Lower lobe of right lung (tissue), 2 donors: ENCODE data around the gene FGF18. TPM values are rescaled to one million over a fixed set of nuclear protein-coding genes. Genes with fewer than 3 reads are reported as not detected.
A peak's percentile ranks its signal among the peaks of the same experiment; 100 is the strongest.
"Not testable (repeated sequence)": the region's sequence is repeated elsewhere in the genome, so short reads cannot be mapped to it uniquely, and the experiment has no call there.

ENCODE experiments used
- ATAC-seq, 2 donors: fragments of 200-7000 bp; cut with Tn5 transposase; one replicate each; pipeline ENCODE4 v1.9.1; 2020 to 2022; ENCODE audit warnings: mild to moderate bottlenecking in 2 of 2, moderate library complexity in 2 of 2
- DNase-seq: peaks from one replicate; pipeline ENCODE4 v3.0.0-alpha.2; 2020
- H3K27ac ChIP-seq: fragments of 200-600 bp; one replicate; pipeline ENCODE4 v1.8.0; 2022
- H3K27me3 ChIP-seq: fragments of 200-600 bp; one replicate; pipeline ENCODE4 v1.8.0; 2022; ENCODE audit warnings: low read depth
- H3K36me3 ChIP-seq: fragments of 200-600 bp; one replicate; pipeline ENCODE4 v1.8.0; 2022; ENCODE audit warnings: mild to moderate bottlenecking
- H3K4me1 ChIP-seq: fragments of 200-600 bp; one replicate; pipeline ENCODE4 v1.8.0; 2022
- H3K4me3 ChIP-seq: fragments of 200-600 bp; one replicate; pipeline ENCODE4 v1.8.0; 2022; ENCODE audit warnings: mild to moderate bottlenecking
- H3K9me3 ChIP-seq: fragments of 200-600 bp; one replicate; pipeline ENCODE4 v1.8.0; 2022
- intact Hi-C: fragments of 100-400 bp; cut with DNase I; formaldehyde crosslinking; loops from one replicate; pipeline ENCODE4 v1.11.0; 2022
- long read RNA-seq: library from polyadenylated mRNA; unstranded; transcript quantifications from one replicate; pipeline ENCODE4 v2.0.0, GENCODE V29; 2021
- total RNA-seq: library from RNA; stranded (reverse); fragmentation: NEBNext Ultra II Directional; extraction: Animal tissue kit (Norgen Biotek cat#: 25700); gene quantifications from one replicate; pipeline ENCODE4 v1.2.1, GENCODE V29; 2021
- TF ChIP-seq, protein P1 (sequence below): fragments of 200-600 bp; IDR thresholded peaks from one replicate; pipeline ENCODE4 v1.8.0; 2022; ENCODE audit warnings: antibody characterized with exemption, mild to moderate bottlenecking
- donor health status: DM: no; HTN: yes; CAD: no; lungs with severe emphysema.

The FGF18 gene, protein sequence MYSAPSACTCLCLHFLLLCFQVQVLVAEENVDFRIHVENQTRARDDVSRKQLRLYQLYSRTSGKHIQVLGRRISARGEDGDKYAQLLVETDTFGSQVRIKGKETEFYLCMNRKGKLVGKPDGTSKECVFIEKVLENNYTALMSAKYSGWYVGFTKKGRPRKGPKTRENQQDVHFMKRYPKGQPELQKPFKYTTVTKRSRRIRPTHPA
- 2.0 TPM for total RNA-seq
- long read RNA-seq, transcript FGF18-201 (5 exons, 1,986 nt): major isoform, 14 of 17 reads
- long read RNA-seq, partial matches to known transcripts: 0 of 17 reads
- long read RNA-seq, other reads (novel, unspliced or antisense): 3 of 17 reads

DNA sequence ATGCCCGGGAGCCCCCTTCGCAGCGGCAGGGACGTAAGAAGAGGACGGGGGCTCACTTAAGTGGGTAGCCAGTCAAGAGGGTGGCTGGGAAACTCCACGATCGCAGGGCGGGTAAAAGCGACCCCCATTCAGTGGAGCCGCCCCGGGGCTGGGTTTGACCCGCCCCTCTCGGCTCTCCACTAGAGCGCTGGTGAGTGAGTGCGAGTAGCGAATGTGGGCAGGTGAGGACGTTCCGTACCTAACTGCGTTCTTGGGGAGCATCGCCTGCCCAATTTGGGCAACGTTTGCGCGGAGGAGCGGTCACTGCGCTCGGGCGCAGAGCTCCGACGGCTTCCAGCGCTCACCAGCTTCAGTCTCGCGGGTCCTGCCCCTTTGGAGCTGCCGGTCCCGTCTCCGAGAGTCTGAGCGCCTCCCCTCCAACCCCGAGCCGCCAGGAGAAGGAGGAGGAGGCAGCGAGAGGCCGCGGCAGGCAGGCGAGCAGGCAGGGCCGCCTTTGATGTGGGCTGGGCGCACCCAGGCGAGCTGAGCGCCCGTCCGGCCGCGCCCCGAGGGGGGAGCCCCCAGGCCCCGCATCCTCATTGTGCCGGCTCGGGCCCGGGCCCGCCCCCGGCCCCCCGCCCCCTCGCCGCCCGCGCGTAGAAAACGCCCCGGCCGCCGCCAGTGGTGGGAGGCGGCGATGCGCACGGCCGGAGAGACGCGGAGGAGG lies at the start of gene FGF18:
FGF18 (plus strand) TSS at position 666 of the 706 bp plus-strand sequence. CDS start 553 bp downstream, outside the sequence.
- Histone ChIP-seq H3K27ac (peak within 1 kb of the TSS; percentile 33), H3K4me1 (peaks cover 27% of the 10 kb centered on the region), H3K9me3 (no peaks in the 10 kb centered on the region), H3K27me3 (peaks cover 13% of the 10 kb centered on the region), H3K36me3 (peaks cover 6% of the 10 kb centered on the region), H3K4me3 (peak within 1 kb of the TSS; percentile 50)
- TF ChIP-seq, protein P1, sequence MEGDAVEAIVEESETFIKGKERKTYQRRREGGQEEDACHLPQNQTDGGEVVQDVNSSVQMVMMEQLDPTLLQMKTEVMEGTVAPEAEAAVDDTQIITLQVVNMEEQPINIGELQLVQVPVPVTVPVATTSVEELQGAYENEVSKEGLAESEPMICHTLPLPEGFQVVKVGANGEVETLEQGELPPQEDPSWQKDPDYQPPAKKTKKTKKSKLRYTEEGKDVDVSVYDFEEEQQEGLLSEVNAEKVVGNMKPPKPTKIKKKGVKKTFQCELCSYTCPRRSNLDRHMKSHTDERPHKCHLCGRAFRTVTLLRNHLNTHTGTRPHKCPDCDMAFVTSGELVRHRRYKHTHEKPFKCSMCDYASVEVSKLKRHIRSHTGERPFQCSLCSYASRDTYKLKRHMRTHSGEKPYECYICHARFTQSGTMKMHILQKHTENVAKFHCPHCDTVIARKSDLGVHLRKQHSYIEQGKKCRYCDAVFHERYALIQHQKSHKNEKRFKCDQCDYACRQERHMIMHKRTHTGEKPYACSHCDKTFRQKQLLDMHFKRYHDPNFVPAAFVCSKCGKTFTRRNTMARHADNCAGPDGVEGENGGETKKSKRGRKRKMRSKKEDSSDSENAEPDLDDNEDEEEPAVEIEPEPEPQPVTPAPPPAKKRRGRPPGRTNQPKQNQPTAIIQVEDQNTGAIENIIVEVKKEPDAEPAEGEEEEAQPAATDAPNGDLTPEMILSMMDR: peak; percentile 26
- ATAC-seq: peak; percentile 63 to 70
- intact Hi-C loops: loop anchor here (10.0 kb wide), 1 partner anchor 486 kb away; no protein-coding TSS in a partner anchor
- DNase-seq: peak; percentile 59

DNA sequence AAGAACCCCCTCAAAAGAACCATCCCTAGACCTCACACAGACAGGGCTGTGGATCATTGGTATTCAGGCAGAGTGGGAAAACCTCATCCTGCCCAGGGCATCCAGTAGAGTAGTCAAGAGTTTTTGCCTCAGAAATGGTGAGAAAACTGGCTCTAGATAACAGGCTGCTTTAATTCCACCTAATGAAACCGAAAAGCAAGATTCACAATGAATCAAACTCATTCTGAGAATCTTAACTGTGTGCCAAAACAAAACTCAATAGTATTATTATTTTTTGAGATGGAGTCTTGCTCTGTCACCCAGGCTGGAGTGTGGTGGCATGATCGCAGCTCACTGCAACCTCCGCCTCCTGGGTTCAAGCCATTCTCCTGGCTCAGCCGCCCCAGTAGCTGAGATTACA lies 49.5 kb upstream of the FGF18 start:
- Histone ChIP-seq H3K27me3 (peaks cover 5% of the 10 kb centered on the region), H3K36me3 (no peaks in the 10 kb centered on the region), H3K4me1 (no peaks in the 10 kb centered on the region), H3K4me3 (no peak overlapping the region), H3K9me3 (no peaks in the 10 kb centered on the region), H3K27ac (no peak overlapping the region)
- ATAC-seq (no peak), DNase-seq (no peak)
- intact Hi-C loops: no loop called here
- TF ChIP-seq, protein P1: no peak

DNA sequence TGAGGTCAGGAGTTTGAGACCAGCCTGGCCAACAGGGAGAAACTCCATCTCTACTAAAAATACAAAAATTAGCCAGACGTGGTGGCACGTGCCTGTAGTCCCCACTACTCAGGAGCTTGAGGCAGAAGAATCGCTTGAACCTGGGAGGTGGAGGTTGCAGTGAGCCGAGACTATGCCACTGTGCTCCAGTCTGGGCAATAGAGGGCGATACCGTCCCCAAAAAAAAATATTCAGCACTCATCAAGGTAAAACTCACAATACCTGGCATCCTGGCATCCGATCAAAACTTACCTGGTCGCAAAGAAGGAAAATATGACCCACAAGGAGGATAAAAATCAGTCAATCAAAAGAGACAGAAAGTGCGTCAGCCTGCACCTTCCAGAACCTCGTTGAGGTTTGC lies 48.6 kb upstream of the FGF18 start:
- H3K9me3 ChIP-seq, H3K27me3 ChIP-seq, H3K4me1 ChIP-seq, ATAC-seq, H3K27ac ChIP-seq, H3K4me3 ChIP-seq, H3K36me3 ChIP-seq, intact Hi-C loops, DNase-seq: not testable (repeated sequence)

DNA sequence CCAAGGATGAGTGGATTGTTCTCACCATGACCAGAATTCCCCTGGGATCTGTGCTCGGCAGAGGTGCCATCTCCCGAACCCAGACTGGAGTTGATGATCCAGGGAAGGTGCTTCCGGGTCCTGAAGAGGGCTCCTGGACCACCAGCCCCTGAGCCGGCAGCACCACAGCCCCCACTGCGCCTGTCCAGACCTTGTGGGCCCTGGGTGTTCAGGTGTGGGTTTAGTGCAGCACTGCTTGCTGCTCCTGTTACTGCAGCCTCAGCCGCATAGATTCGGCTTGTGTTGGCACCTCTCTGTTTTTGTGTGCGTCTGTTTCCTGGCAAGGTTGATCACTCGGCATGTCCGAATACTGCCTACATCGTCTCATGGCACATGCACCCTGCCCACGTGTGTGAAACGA lies 48.1 kb upstream of the FGF18 start:
- Histone ChIP-seq H3K9me3 (no peaks in the 10 kb centered on the region), H3K27ac (no peak overlapping the region), H3K4me3 (no peak overlapping the region), H3K36me3 (no peaks in the 10 kb centered on the region), H3K27me3 (no peaks in the 10 kb centered on the region), H3K4me1 (no peaks in the 10 kb centered on the region)
- intact Hi-C loops: no loop called here
- TF ChIP-seq, protein P1: no peak
- DNase-seq (no peak), ATAC-seq (no peak)

DNA sequence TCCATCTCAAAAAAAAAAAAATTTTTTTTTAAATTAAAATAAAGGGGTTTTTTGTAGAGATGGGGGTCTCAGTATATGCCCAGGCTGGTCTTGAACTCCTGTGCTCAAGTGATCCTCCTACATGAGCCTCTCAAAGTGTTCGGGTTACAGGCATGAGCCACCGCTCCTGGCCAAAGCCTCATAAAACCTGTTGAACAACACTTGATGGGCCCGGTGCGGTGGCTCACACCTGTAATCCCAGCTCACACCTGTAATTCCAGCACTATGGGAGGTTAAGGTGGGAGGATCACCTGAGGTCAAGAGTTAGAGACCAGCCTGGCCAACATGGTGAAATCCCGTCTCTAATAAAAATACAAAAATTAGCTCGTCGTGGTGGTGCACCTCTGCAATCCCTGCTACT lies 39.5 kb upstream of the FGF18 start:
- Histone ChIP-seq H3K4me1 (no peaks in the 10 kb centered on the region), H3K27me3 (no peaks in the 10 kb centered on the region), H3K9me3 (no peaks in the 10 kb centered on the region), H3K27ac (no peak overlapping the region), H3K4me3 (no peak overlapping the region), H3K36me3 (no peaks in the 10 kb centered on the region)
- DNase-seq: peak; percentile 15
- TF ChIP-seq, protein P1: no peak
- intact Hi-C loops: no loop called here
- no peak for ATAC-seq

DNA sequence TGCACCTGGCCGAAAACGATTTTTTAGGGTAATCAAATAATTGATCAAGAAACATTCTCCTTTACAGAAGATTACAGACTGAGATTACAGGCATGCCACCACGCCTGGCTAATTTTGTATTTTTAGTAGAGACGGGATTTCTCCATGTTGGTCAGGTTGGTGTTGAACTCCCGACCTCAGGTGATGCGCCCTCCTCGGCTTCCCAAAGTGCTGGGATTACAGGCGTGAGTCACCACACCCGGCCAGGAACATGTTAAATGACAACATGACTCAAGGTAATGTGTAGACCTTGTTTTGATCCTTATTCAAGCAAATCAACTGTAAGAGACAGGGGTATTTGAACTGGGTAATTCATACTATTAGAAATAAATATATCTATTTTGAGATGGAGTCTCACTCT lies 35.0 kb upstream of the FGF18 start:
- H3K4me1 ChIP-seq: peaks cover 17% of the 10 kb centered on the region
- intact Hi-C loops, H3K27me3 ChIP-seq, DNase-seq, ATAC-seq, H3K27ac ChIP-seq, H3K36me3 ChIP-seq, H3K9me3 ChIP-seq, H3K4me3 ChIP-seq: not testable (repeated sequence)

DNA sequence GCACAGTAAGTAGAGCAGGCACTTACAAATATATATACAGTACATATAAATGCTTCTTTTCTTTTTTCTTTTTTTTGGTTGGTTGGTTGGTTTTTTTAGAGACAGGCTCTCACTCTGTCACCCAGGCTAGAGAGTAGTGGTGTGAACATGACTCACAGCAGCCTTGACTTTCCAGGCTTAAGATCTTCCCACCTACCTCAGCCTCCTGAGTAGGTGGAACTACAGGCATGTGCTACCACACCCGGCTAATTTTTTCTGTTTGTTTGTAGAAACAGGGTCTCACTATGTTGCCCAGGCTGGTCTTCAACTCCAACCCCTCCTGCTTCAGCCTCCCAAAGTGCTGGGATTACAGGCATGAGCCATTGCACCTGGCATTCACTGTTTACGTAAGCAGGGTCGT lies 34.4 kb upstream of the FGF18 start:
- H3K4me3 ChIP-seq, H3K27me3 ChIP-seq, H3K36me3 ChIP-seq, DNase-seq, H3K27ac ChIP-seq, intact Hi-C loops, H3K9me3 ChIP-seq, ATAC-seq: not testable (repeated sequence)
- H3K4me1 ChIP-seq: peaks cover 23% of the 10 kb centered on the region
